Fibroblast of villous mesenchyme (primary cell): ENCODE data around the gene SOS2. TPM values are rescaled to one million over a fixed set of nuclear protein-coding genes. Genes with fewer than 3 reads are reported as not detected.
A peak's percentile ranks its signal among the peaks of the same experiment; 100 is the strongest.

ENCODE experiments used
- DNase-seq: peaks from one replicate; pipeline ENCODE4 v3.0.0-alpha.2; 2010; ENCODE audit warnings: low read depth
- H3K4me3 ChIP-seq: 2 replicates; pipeline ENCODE4 v1.5.1; 2011; ENCODE audit warnings: low read depth, mild to moderate bottlenecking, low read length
- CTCF ChIP-seq: IDR thresholded peaks from 2 replicates; pipeline ENCODE4 v1.5.1; 2012; ENCODE audit warnings: low read depth, mild to moderate bottlenecking, low read length; ENCODE audit not compliant: insufficient read depth
- total RNA-seq: library from RNA; depleted of rRNA; stranded (reverse); fragments of >200 nt; gene quantifications from 2 replicates; pipeline ENCODE4 v1.2.3, GENCODE V29; 2012

SOS2 gene
- total RNA-seq, 1 donor = 27.2 TPM

- TF ChIP-seq CTCF = no peak
- no peak for DNase-seq
- no peak overlapping the region for H3K4me3 ChIP-seq
Measured at GRCh38 chr14:50260072-50260471, 28.7 kb upstream of the SOS2 start.

GRCh38 chr14:50257732-50258131 lies 26.4 kb upstream of the SOS2 start:
- TF ChIP-seq CTCF = no peak
- no peak overlapping the region for H3K4me3 ChIP-seq
- peak; percentile 37 for DNase-seq

GRCh38 chr14:50254248-50254647 lies 22.9 kb upstream of the SOS2 start:
- no peak overlapping the region for H3K4me3 ChIP-seq
- no peak for DNase-seq
- TF ChIP-seq CTCF = no peak

GRCh38 chr14:50249136-50249775 lies 17.9 kb upstream of the SOS2 start:
- TF ChIP-seq CTCF = no peak
- peak; percentile 11 for DNase-seq
- no peak overlapping the region for H3K4me3 ChIP-seq

GRCh38 chr14:50247245-50247644 lies 15.9 kb upstream of the SOS2 start:
- TF ChIP-seq CTCF = no peak
- H3K4me3 ChIP-seq = no peak overlapping the region
- no peak for DNase-seq

- no peak overlapping the region for H3K4me3 ChIP-seq
- DNase-seq = peak; percentile 86
- no peak for TF ChIP-seq CTCF
Measured at GRCh38 chr14:50242566-50243310, 11.4 kb upstream of the SOS2 start.

GRCh38 chr14:50242096-50242495 lies 10.7 kb upstream of the SOS2 start:
- no peak for DNase-seq
- H3K4me3 ChIP-seq = no peak overlapping the region
- no peak for TF ChIP-seq CTCF
